ENCODE data around the gene TCERG1L.

Gene TCERG1L

DNA sequence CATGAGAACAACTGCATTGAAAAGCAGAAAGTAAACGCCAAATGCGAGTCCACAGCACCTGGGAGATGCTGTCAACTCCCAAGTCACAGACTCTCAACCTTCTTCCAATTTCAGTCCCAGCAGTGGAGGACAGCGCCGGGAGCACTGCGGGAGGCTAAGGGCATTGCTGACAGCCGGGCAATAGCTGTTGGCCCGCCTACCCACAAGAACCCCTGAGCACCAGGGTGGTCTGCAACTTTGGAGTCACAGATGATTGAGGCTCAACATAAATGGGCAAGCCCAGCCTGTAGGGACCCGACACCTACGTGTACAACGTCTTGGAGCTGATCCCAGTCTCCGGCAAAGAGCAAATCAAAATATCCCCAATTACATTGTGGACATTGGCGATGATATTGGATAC lies 262.9 kb downstream of the TCERG1L start:
- DNase-seq, result no peak

DNA sequence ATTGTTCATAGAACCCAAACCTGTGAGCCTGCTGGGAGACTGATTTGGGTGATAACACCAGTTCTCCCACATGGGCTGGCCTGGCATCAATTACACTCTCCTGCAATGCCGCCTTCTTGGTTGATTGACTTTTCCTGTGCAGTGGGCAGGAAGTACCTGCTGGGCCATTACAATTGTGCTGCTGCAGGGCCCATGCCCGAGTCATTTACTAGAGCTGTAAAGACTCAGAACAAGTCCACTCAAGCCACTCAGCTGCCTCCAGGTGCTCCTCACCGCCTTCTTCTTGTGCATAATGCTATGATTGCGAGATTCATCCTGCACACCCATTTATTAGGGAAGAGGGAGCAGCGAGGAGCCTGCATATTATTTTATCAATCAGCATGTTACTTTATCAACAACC lies 264.0 kb downstream of the TCERG1L start:
- DNase-seq, result no peak

DNA sequence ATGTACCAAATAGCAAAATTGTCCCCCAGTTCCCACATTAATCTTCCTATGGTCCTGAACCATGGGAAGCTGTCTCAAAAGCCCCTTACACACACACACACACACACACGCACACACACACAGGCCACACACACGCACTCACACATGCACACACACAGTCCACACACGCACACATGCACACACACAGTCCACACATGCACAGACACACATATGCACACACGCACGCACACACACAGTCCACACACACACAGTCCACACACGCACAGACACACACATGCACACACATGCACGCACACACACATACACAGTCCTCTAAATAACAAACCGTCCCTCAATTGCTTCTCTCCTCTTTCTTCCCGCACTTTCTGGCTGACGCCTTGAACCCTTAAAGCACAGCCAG lies 265.3 kb downstream of the TCERG1L start:
- no peak for DNase-seq

DNA sequence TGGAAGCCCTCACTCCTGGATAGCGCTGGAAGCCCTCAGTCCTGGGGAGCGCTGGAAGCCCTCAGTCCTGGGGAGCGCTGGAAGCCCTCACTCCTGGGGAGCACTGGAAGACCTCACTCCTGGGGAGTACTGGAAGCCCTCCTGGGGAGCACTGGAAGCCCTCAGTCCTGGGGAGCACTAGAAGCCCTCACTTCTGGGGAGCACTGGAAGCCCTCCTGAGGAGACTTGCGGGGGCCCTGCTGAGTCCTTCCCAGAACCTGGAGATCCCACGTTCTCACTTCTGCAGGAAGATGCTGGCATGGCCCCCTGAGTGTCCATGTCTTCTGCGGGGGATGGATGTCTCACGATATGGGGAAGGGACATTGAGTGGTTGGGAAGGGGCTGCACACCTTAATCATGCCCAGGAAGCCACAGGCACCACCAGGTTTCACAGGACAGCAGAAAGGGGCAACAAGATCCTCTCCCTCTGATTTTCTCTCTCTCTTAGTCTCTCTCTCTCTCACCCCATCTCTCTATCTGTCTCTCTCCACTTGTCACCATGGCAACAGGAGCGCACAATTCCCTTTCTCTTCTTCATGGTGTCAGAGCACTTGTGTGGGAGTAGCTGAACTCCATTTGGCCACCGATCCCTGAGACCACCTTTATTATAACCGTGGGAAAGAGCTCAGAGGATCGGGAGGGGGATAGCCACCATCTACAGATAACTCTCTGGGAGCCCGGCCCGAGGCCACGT lies 267.0 kb downstream of the TCERG1L start:
- DNase-seq, result no peak

DNA sequence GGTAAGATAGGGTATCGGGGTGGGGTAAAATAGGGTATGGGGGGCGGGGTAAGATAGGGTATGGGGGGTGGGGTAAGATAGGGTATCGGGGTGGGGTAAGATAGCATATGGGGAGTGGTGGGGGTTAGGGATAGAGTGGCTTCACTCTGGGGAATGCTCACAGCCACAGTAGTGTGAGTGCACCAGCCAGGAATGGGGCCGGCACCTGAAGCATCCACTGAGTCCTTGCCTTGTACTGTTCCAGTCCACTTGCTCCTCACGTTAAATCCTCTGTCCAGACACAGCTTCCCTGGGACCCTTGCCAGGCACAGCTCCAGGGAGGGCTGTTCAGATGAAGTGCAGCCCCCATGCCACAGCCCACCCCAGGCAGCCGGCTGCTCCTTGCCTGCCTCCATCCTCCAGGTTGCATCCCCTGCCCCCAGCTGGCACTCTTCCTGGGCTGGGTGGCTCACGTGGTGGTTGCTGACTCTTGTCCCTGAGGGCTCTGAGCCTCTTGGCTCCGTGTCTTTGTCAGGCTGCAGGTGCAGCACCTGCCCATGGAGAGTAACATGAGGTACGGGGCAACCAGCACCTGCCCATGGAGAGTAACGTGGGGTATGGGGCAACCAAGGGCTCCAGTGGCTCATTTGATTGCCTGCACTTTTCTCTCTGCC lies 268.4 kb downstream of the TCERG1L start:
- peak; percentile 26 for DNase-seq

Data from RPMI8226 (cell line).